ENCODE results near the gene CCDC33.

Gene CCDC33

DNA sequence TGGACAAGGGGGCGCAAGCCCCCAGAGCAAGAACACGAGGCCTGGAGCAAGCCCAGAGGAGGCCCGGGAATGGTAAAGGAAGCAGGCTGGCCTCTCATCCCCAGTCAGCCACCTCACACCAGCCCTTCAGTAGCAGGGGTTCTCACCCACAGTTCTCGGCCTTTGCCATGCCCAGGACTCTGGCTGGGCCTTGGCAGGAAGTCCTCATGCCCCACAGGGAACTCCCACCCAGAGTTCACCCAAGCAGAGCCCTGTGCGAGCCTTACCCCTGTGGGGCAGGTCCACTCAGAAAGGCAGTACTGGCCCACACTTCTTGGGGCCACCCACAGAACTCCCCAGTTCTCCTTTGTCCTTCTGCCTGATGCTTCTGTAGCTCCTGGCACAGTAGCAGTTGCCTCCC lies 101.0 kb downstream of the CCDC33 start:
- no peak overlapping the region for H3K9ac ChIP-seq (ENCODE audit: low read depth, low read length)
- H3K4me1 ChIP-seq (ENCODE audit: control insufficient read depth, insufficient read depth, low read length) = no peaks in the 10 kb centered on the region
- no peaks in the 10 kb centered on the region for H3K36me3 ChIP-seq (ENCODE audit: control insufficient read depth, insufficient read depth, low read length)
- H3K27me3 ChIP-seq (ENCODE audit: control insufficient read depth, insufficient read depth, low read length) = peaks cover 2% of the 10 kb centered on the region
- no peaks in the 10 kb centered on the region for H3K9me3 ChIP-seq (ENCODE audit: control insufficient read depth, insufficient read depth, low read length)
- H3K4me3 ChIP-seq (ENCODE audit: low read depth, low read length) = no peak overlapping the region

DNA sequence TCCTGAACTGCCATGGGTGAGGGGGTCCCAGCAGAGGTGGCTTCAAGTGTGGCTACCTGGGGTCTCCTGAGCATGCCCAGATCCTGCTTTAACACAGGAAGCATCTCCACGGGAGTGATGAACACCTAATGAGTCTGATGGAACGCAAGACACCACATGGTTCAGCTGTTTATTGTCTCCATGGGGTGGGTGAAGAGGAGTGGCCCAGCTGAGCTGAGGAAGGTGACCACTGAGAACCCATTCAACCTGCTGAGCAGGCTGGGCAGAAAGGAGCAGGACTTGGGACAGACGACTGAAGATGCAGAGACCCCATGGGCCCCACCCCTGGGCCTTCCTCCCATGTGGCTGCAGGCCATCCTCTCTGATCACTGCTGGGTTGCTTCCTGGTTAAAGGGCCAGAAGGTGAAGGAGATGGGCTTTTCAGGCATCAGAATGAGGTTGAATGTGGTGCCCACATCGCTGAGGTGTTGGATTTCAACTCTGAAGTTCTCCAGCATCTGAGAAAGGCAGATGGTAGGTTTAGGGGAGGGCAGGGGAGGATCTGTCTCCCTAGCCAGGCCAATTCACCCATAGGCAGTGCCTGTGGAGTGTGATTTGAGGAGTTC lies 101.6 kb downstream of the CCDC33 start:
- H3K36me3 ChIP-seq (ENCODE audit: control insufficient read depth, insufficient read depth, low read length) = no peaks in the 10 kb centered on the region
- no peaks in the 10 kb centered on the region for H3K4me1 ChIP-seq (ENCODE audit: control insufficient read depth, insufficient read depth, low read length)
- no peaks in the 10 kb centered on the region for H3K9me3 ChIP-seq (ENCODE audit: control insufficient read depth, insufficient read depth, low read length)
- no peak overlapping the region for H3K9ac ChIP-seq (ENCODE audit: low read depth, low read length)
- H3K27me3 ChIP-seq (ENCODE audit: control insufficient read depth, insufficient read depth, low read length) = peaks cover 2% of the 10 kb centered on the region
- H3K4me3 ChIP-seq (ENCODE audit: low read depth, low read length) = no peak overlapping the region

DNA sequence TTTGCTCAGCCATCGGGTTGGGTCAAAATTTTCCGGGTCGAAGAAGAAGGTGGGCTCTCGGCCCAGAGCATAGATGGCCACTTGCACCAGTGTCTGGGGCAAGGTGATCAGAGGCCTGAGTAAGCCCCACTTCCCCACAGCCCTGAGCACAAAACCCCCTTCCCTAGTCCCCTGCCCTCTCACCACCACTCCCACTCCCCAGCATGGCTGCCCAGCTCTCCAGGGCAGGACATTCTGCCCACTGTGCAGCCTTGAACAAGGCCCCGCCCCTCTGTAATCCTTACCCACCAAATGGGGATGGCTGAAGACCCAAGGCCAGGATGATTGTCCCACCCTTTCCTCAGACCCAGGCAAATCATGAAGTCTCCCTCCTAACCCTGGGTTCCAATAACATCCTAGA lies 102.5 kb downstream of the CCDC33 start:
- Histone ChIP-seq H3K36me3 (ENCODE audit: control insufficient read depth, insufficient read depth, low read length) (no peaks in the 10 kb centered on the region), H3K27me3 (ENCODE audit: control insufficient read depth, insufficient read depth, low read length) (peaks cover 2% of the 10 kb centered on the region), H3K9ac (ENCODE audit: low read depth, low read length) (no peak overlapping the region), H3K9me3 (ENCODE audit: control insufficient read depth, insufficient read depth, low read length) (no peaks in the 10 kb centered on the region), H3K4me3 (ENCODE audit: low read depth, low read length) (no peak overlapping the region), H3K4me1 (ENCODE audit: control insufficient read depth, insufficient read depth, low read length) (no peaks in the 10 kb centered on the region)

DNA sequence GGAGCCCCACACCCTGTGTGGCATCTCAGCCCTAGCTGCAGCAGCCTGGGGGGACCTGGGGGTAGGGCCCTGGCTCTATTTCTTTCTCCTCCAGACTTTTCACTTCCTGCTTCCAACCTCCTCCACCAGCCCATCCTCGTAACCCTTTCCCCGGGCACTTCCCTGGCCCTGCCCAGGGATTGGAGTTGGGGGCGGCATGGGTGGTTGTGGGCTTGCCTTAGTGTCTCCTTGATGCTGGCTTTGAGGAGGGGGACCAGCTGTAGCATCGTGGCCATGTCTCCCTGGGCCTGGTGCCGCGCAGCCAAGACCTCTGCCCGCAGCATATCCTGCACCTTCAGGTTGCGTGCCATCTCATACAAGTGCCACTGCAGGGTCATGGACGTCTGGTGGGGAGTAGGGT lies 103.2 kb downstream of the CCDC33 start:
- H3K9me3 ChIP-seq (ENCODE audit: control insufficient read depth, insufficient read depth, low read length) = no peaks in the 10 kb centered on the region
- H3K27me3 ChIP-seq (ENCODE audit: control insufficient read depth, insufficient read depth, low read length) = peaks cover 1% of the 10 kb centered on the region
- no peaks in the 10 kb centered on the region for H3K36me3 ChIP-seq (ENCODE audit: control insufficient read depth, insufficient read depth, low read length)
- H3K9ac ChIP-seq (ENCODE audit: low read depth, low read length) = no peak overlapping the region
- H3K4me3 ChIP-seq (ENCODE audit: low read depth, low read length) = no peak overlapping the region
- H3K4me1 ChIP-seq (ENCODE audit: control insufficient read depth, insufficient read depth, low read length) = no peaks in the 10 kb centered on the region

DNA sequence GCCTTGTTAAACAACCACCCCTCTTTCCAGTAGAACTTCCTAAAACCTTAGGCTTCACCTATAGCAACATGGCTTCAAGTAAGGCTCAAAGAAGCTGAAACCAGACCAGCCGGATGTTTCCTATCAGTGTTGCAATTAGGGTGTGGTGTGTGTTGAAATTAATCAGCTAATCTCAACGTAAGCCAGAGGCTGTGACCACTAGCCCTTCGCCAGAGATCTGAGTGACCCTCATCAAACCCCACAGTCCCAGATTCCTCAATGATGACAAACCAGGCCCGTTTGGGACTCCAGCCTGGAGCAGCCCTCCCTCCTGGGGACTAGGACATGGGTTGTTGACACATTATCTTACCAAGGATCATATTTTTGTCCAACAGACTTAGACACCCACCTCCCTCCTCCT lies 104.0 kb downstream of the CCDC33 start:
- no peak overlapping the region for H3K4me3 ChIP-seq (ENCODE audit: low read depth, low read length)
- no peaks in the 10 kb centered on the region for H3K9me3 ChIP-seq (ENCODE audit: control insufficient read depth, insufficient read depth, low read length)
- H3K27me3 ChIP-seq (ENCODE audit: control insufficient read depth, insufficient read depth, low read length) = no peaks in the 10 kb centered on the region
- H3K4me1 ChIP-seq (ENCODE audit: control insufficient read depth, insufficient read depth, low read length) = no peaks in the 10 kb centered on the region
- H3K36me3 ChIP-seq (ENCODE audit: control insufficient read depth, insufficient read depth, low read length) = no peaks in the 10 kb centered on the region
- H3K9ac ChIP-seq (ENCODE audit: low read depth, low read length) = no peak overlapping the region

DNA sequence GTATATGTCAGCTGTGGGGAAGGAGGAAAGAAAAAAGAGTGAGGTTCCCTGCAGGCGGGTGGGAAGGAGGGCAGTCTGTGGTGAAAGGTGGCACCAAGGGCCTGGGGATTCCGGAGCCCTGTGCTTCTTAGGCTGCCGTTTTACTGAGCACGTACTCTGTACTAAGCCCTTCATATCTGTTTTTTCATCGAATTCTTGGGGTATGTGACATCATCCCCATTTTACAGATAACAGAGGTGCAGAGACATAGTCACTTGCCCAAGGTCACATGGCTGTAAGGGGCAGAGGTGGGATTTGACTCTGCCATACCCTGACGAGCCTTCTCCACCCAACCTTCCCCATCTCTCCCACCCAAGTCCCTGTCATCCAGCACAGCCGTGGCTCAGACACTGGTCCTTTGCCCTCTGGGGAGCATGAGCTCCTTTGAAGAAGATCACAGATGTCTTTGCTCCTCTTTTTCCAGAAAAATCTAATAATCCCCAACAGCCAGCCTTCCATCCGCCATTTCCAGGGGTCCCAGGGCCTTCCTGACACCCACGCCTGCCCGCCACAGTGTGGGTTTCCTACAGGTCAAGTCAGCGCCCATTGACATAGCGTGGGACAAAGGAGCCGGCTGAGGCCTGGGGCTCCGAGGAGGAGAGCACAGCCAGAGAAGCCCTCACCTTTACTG lies 107.1 kb downstream of the CCDC33 start:
- Histone ChIP-seq H3K36me3 (ENCODE audit: control insufficient read depth, insufficient read depth, low read length) (no peaks in the 10 kb centered on the region), H3K27me3 (ENCODE audit: control insufficient read depth, insufficient read depth, low read length) (no peaks in the 10 kb centered on the region), H3K9me3 (ENCODE audit: control insufficient read depth, insufficient read depth, low read length) (no peaks in the 10 kb centered on the region), H3K4me3 (ENCODE audit: low read depth, low read length) (no peak overlapping the region), H3K9ac (ENCODE audit: low read depth, low read length) (no peak overlapping the region), H3K4me1 (ENCODE audit: control insufficient read depth, insufficient read depth, low read length) (no peaks in the 10 kb centered on the region)

DNA sequence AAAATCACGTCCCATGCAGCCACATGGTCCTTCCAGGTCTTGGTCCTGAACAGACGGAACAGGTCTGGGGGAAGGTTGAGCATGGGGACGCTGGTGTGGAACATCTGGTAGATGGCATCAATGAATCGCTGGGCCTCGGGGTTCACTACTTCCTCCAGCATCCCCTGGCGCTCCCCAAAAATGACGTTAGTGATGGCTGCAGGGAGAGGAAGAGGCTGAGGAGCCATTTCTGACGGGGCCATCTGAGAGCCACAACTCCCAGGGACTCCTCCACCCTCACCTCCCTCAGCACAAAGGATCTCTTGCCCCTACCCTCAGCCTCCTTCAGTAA lies 107.6 kb downstream of the CCDC33 start:
- H3K36me3 ChIP-seq (ENCODE audit: control insufficient read depth, insufficient read depth, low read length) = no peaks in the 10 kb centered on the region
- no peak overlapping the region for H3K9ac ChIP-seq (ENCODE audit: low read depth, low read length)
- H3K4me1 ChIP-seq (ENCODE audit: control insufficient read depth, insufficient read depth, low read length) = no peaks in the 10 kb centered on the region
- no peaks in the 10 kb centered on the region for H3K27me3 ChIP-seq (ENCODE audit: control insufficient read depth, insufficient read depth, low read length)
- no peaks in the 10 kb centered on the region for H3K9me3 ChIP-seq (ENCODE audit: control insufficient read depth, insufficient read depth, low read length)
- H3K4me3 ChIP-seq (ENCODE audit: low read depth, low read length) = no peak overlapping the region

DNA sequence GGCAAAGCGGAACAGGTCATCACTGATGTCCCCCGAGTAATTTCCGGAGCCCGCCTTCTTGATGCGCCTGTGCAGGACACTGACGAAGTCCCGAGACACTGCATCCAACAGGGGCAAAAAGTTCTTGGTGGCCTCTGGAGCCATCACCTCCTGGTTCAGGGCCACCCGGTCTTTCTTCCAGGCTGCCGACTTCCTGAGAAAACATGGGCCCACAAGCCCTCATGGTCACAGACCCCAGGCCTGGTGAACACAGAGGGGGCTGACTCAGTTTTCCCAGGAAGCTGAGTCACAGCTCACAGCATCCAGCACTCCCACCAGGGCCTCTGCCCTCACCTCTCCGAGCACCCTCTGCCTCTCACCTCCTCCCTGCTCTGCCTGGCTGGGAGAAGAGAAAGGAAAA lies 108.9 kb downstream of the CCDC33 start:
- H3K4me1 ChIP-seq (ENCODE audit: control insufficient read depth, insufficient read depth, low read length) = no peaks in the 10 kb centered on the region
- H3K27me3 ChIP-seq (ENCODE audit: control insufficient read depth, insufficient read depth, low read length) = no peaks in the 10 kb centered on the region
- peak overlapping the region; percentile 12 for H3K9ac ChIP-seq (ENCODE audit: low read depth, low read length)
- H3K4me3 ChIP-seq (ENCODE audit: low read depth, low read length) = no peak overlapping the region
- H3K9me3 ChIP-seq (ENCODE audit: control insufficient read depth, insufficient read depth, low read length) = no peaks in the 10 kb centered on the region
- H3K36me3 ChIP-seq (ENCODE audit: control insufficient read depth, insufficient read depth, low read length) = no peaks in the 10 kb centered on the region

DNA sequence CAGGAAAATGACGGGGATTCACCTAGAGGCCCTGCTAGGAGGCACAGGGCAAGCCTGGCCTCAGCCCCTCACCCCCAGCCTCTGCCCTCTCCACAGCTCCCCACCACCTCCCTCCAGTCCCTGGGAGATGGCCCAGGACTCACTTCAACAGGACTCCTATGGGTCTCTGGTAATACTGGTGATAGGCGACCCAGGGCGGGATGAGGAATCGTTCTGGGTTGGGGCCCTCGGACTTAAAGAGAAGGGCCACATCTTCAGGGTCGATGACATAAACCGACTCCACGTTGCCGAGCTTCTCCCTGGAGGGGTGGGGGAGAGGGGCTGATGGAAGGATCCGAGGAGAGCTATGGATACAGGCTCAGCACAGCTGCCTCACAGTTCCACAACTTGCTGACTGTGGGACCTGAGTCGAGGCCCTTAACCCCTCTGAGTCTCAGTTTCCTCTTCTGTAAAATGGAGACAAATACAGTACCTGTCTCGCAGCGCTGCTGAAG lies 111.7 kb downstream of the CCDC33 start:
- H3K36me3 ChIP-seq (ENCODE audit: control insufficient read depth, insufficient read depth, low read length) = no peaks in the 10 kb centered on the region
- H3K9me3 ChIP-seq (ENCODE audit: control insufficient read depth, insufficient read depth, low read length) = no peaks in the 10 kb centered on the region
- H3K4me1 ChIP-seq (ENCODE audit: control insufficient read depth, insufficient read depth, low read length) = peaks cover 10% of the 10 kb centered on the region
- H3K4me3 ChIP-seq (ENCODE audit: low read depth, low read length) = no peak overlapping the region
- no peak overlapping the region for H3K9ac ChIP-seq (ENCODE audit: low read depth, low read length)
- no peaks in the 10 kb centered on the region for H3K27me3 ChIP-seq (ENCODE audit: control insufficient read depth, insufficient read depth, low read length)

DNA sequence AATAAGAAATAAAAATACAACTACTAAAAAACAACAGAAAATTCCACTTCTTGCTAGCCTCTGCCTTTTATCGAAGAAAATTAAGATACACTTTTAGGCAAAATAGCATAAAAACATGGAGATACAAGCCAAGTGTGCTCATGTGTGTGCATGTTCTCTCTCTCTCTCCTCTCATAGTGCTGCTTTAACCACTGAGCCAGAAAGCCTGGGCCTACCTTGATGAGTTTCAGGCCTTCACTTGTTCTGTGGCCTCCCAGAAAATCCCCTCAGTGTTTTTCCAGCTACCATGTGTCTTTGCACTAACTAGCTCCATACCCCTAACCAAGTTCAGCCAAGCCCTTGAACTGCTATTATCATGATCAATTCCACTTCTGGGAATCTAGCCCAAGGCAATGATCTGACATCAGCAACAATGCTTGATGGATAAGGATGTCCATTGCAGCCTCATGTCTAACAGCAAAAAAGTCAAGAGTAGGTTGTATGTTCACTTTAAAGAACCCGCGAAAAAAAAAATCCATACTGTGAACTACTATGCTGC lies 113.2 kb downstream of the CCDC33 start:
- no peak overlapping the region for H3K9ac ChIP-seq (ENCODE audit: low read depth, low read length)
- no peaks in the 10 kb centered on the region for H3K27me3 ChIP-seq (ENCODE audit: control insufficient read depth, insufficient read depth, low read length)
- peaks cover 10% of the 10 kb centered on the region for H3K4me1 ChIP-seq (ENCODE audit: control insufficient read depth, insufficient read depth, low read length)
- H3K36me3 ChIP-seq (ENCODE audit: control insufficient read depth, insufficient read depth, low read length) = no peaks in the 10 kb centered on the region
- no peak overlapping the region for H3K4me3 ChIP-seq (ENCODE audit: low read depth, low read length)
- peaks cover 2% of the 10 kb centered on the region for H3K9me3 ChIP-seq (ENCODE audit: control insufficient read depth, insufficient read depth, low read length)

DNA sequence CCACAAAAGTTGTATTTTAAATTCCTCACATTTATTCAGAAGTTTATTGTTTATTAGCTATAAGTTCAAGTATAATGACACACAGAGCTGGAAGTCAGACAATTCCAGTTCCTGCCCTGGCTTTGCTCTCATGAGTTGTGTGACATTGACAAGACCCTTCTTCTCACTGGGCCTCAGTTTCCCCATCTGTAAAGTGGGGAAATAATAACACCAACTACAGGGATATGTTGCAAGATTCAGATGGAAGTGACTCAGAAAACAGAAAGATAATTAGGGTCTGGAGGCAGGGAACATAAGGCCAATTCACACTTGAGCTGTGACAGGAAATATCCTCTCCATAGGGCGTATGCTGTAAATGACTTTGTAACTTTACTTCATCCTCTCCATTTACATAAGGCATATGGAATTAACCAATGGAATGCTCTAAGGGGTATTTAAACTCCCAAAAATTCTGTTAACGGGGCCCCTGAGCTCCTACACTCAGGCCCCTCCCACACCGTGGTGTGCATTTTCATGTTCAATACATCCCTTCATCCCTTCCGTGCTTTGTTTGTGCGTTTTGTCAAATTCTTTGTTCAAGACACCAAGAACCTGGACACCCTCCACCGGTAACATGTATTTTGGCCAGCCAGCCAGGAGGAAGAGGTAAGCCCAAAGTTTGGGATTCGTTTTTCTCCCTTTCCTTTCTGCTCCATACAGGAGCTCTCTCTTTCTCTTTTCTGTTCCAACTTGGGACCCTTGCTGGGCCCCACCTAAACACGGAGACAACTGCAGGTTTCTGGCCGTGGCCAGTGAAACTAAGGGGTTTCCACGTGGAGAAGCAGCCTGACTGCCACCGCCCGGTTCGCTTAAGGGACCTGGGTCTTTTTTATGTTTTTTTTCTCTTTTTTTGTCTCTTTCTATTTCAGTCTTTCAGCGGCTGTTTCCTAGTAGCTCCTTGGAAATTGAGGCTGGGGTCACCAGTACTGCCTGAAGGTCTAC lies 114.5 kb downstream of the CCDC33 start:
- Histone ChIP-seq H3K4me3 (ENCODE audit: low read depth, low read length) (no peak overlapping the region), H3K4me1 (ENCODE audit: control insufficient read depth, insufficient read depth, low read length) (peaks cover 10% of the 10 kb centered on the region), H3K9me3 (ENCODE audit: control insufficient read depth, insufficient read depth, low read length) (peaks cover 2% of the 10 kb centered on the region), H3K27me3 (ENCODE audit: control insufficient read depth, insufficient read depth, low read length) (no peaks in the 10 kb centered on the region), H3K36me3 (ENCODE audit: control insufficient read depth, insufficient read depth, low read length) (no peaks in the 10 kb centered on the region), H3K9ac (ENCODE audit: low read depth, low read length) (no peak overlapping the region)

Measured in iPS-15b (cell line).